ENCODE results near the gene CLSTN1.

CLSTN1 gene

GRCh38 chr1:9868244-9868590 lies 44.5 kb upstream of the CLSTN1 start:
- H3K27ac ChIP-seq: no peak overlapping the region
- TF ChIP-seq CTCF (conservative IDR thresholded peaks at IDR 0.05): no peak

GRCh38 chr1:9867408-9868243 lies 43.9 kb upstream of the CLSTN1 start:
- peak; percentile 93 for TF ChIP-seq CTCF (conservative IDR thresholded peaks at IDR 0.05)
- peak overlapping the region; percentile 31; the same call in 1 of the 2 replicates for H3K27ac ChIP-seq

GRCh38 chr1:9866836-9867235 lies 43.1 kb upstream of the CLSTN1 start:
- H3K27ac ChIP-seq: peak overlapping the region; percentile 31; the same call in 1 of the 2 replicates
- no peak for TF ChIP-seq CTCF (conservative IDR thresholded peaks at IDR 0.05)

GRCh38 chr1:9865724-9866123 lies 42.0 kb upstream of the CLSTN1 start:
- peak overlapping the region; percentile 5; the same call in 1 of the 2 replicates for H3K27ac ChIP-seq
- TF ChIP-seq CTCF (conservative IDR thresholded peaks at IDR 0.05): no peak

GRCh38 chr1:9863371-9863770 lies 39.6 kb upstream of the CLSTN1 start:
- H3K27ac ChIP-seq: no peak overlapping the region
- no peak for TF ChIP-seq CTCF (conservative IDR thresholded peaks at IDR 0.05)

GRCh38 chr1:9861360-9861759 lies 37.6 kb upstream of the CLSTN1 start:
- no peak overlapping the region for H3K27ac ChIP-seq

GRCh38 chr1:9860887-9861286 lies 37.1 kb upstream of the CLSTN1 start:
- no peak overlapping the region for H3K27ac ChIP-seq
- TF ChIP-seq CTCF (conservative IDR thresholded peaks at IDR 0.05): no peak

More at GRCh38 chr1:9861360-9861759, 37.6 kb upstream of the CLSTN1 start:
- no peak for TF ChIP-seq CTCF (conservative IDR thresholded peaks at IDR 0.05)

Data from VCaP (cell line).